Measurements from ENCODE around the gene RAB3GAP2. TPM values are rescaled to one million over a fixed set of nuclear protein-coding genes. Genes with fewer than 3 reads are reported as not detected.

Gene RAB3GAP2
- total RNA-seq, 1 donor from 2014 or later, result 51.2 TPM

GRCh38 chr1:220129479-220130210 lies 142.6 kb downstream of the RAB3GAP2 start:
- no peak for DNase-seq (ENCODE audit: extremely low spot score, unreplicated experiment)
- TF ChIP-seq CTCF (conservative IDR thresholded peaks at IDR 0.05), result no peak
- no peak overlapping the region for H3K4me3 Mint-ChIP-seq
- no peak overlapping the region for H3K27ac Mint-ChIP-seq
- H3K27me3 Mint-ChIP-seq, result no peaks in the 10 kb centered on the region
- no peaks in the 10 kb centered on the region for H3K9me3 Mint-ChIP-seq
- peaks cover 44% of the 10 kb centered on the region for H3K36me3 Mint-ChIP-seq
- no peaks in the 10 kb centered on the region for H3K4me1 Mint-ChIP-seq (ENCODE audit: unreplicated experiment)

GRCh38 chr1:220127076-220127475 lies 145.2 kb downstream of the RAB3GAP2 start:
- H3K27ac Mint-ChIP-seq, result no peak overlapping the region
- no peaks in the 10 kb centered on the region for H3K4me1 Mint-ChIP-seq (ENCODE audit: unreplicated experiment)
- H3K9me3 Mint-ChIP-seq, result no peaks in the 10 kb centered on the region
- TF ChIP-seq CTCF (conservative IDR thresholded peaks at IDR 0.05), result no peak
- peaks cover 31% of the 10 kb centered on the region for H3K36me3 Mint-ChIP-seq
- DNase-seq (ENCODE audit: extremely low spot score, unreplicated experiment), result no peak
- H3K4me3 Mint-ChIP-seq, result no peak overlapping the region
- no peaks in the 10 kb centered on the region for H3K27me3 Mint-ChIP-seq

GRCh38 chr1:220124542-220124941 lies 147.7 kb downstream of the RAB3GAP2 start:
- Mint-ChIP-seq H3K27ac (no peak overlapping the region), H3K4me3 (no peak overlapping the region), H3K4me1 (ENCODE audit: unreplicated experiment) (no peaks in the 10 kb centered on the region), H3K27me3 (no peaks in the 10 kb centered on the region), H3K9me3 (no peaks in the 10 kb centered on the region), H3K36me3 (peaks cover 19% of the 10 kb centered on the region)
- TF ChIP-seq CTCF (conservative IDR thresholded peaks at IDR 0.05), result no peak
- DNase-seq (ENCODE audit: extremely low spot score, unreplicated experiment), result no peak

GRCh38 chr1:220123889-220124288 lies 148.4 kb downstream of the RAB3GAP2 start:
- Mint-ChIP-seq H3K4me1 (ENCODE audit: unreplicated experiment) (no peaks in the 10 kb centered on the region), H3K27me3 (no peaks in the 10 kb centered on the region), H3K36me3 (peaks cover 17% of the 10 kb centered on the region), H3K27ac (no peak overlapping the region), H3K9me3 (no peaks in the 10 kb centered on the region), H3K4me3 (no peak overlapping the region)
- DNase-seq (ENCODE audit: extremely low spot score, unreplicated experiment), result no peak
- peak; percentile 74 for TF ChIP-seq CTCF (conservative IDR thresholded peaks at IDR 0.05)

GRCh38 chr1:220123066-220123465 lies 149.2 kb downstream of the RAB3GAP2 start:
- Mint-ChIP-seq H3K4me3 (no peak overlapping the region), H3K27me3 (no peaks in the 10 kb centered on the region), H3K4me1 (ENCODE audit: unreplicated experiment) (no peaks in the 10 kb centered on the region), H3K9me3 (no peaks in the 10 kb centered on the region), H3K36me3 (peaks cover 19% of the 10 kb centered on the region), H3K27ac (no peak overlapping the region)
- DNase-seq (ENCODE audit: extremely low spot score, unreplicated experiment), result no peak
- TF ChIP-seq CTCF (conservative IDR thresholded peaks at IDR 0.05), result no peak
